ENCODE results near the gene CCT5. TPM values are rescaled to one million over a fixed set of nuclear protein-coding genes. Genes with fewer than 3 reads are reported as not detected.

Gene CCT5
- polyA plus RNA-seq, 2 donors, result 81.7 to 186 TPM

DNA sequence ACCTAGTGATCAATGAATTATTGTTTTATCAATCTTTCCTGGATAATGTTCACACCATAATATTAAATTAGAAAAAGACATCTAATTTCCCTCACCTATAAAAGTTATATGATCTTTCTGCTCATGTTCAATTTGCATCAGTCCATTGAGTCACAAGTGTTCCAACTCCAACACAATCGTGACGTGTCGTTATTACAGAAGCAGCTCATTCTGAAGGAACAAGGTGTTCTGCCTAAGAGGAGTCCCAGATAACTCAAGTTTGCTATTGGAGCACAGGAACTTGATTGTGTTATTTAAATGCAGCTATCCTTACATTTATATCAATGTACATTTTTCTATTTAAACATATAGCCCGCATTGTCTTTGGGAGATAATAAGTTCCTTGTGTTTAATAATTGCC lies 31.0 kb upstream of the CCT5 start:
- H3K4me3 ChIP-seq (ENCODE audit: low read depth in 1 of 2, low read length in 2 of 2), result no peak overlapping the region
- H3K36me3 ChIP-seq (ENCODE audit: control insufficient read depth in 2 of 2, insufficient read depth in 2 of 2, low read length in 1 of 2), result peaks cover 0 to 4% of the 10 kb centered on the region in 2 donors
- WGBS, 2 donors, result 94 to 95% methylated on average over 4 of the region's 4 CpGs
- H3K27me3 ChIP-seq (ENCODE audit: control insufficient read depth in 1 of 2, insufficient read depth in 2 of 2, low read length in 2 of 2), result no peaks in the 10 kb centered on the region
- H3K4me1 ChIP-seq (ENCODE audit: control insufficient read depth in 2 of 2, insufficient read depth in 2 of 2, low read length in 1 of 2), result peaks cover 0 to 2% of the 10 kb centered on the region in 2 donors
- no peak overlapping the region for H3K27ac ChIP-seq (ENCODE audit: low read depth in 2 of 2, low read length in 1 of 2)
- H3K9me3 ChIP-seq (ENCODE audit: control insufficient read depth in 2 of 2, insufficient read depth in 1 of 2, low read depth in 1 of 2, low read length in 1 of 2), result no peaks in the 10 kb centered on the region

DNA sequence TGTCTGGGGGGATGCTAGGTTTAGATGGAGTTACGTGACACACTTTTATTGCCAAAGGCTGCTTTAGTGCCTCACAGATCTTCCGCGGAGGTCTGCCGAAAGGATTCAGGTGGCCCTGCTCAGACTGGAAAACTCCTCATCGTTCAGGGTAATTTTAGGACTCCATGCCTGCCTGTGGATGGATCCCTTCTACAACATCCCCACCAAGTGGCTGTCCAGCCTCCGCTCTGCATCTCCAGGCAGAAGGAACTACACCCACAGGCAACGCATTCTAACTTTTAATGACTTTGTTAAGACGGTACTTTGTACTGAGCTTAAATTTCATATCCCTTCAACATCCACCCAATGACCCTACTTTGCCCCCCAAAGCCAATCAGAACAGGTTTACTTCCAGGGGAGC lies 29.8 kb upstream of the CCT5 start:
- Histone ChIP-seq H3K27me3 (ENCODE audit: control insufficient read depth in 1 of 2, insufficient read depth in 2 of 2, low read length in 2 of 2) (no peaks in the 10 kb centered on the region), H3K36me3 (ENCODE audit: control insufficient read depth in 2 of 2, insufficient read depth in 2 of 2, low read length in 1 of 2) (peaks cover 0 to 4% of the 10 kb centered on the region in 2 donors), H3K27ac (ENCODE audit: low read depth in 2 of 2, low read length in 1 of 2) (no peak overlapping the region), H3K9me3 (ENCODE audit: control insufficient read depth in 2 of 2, insufficient read depth in 1 of 2, low read depth in 1 of 2, low read length in 1 of 2) (no peaks in the 10 kb centered on the region), H3K4me3 (ENCODE audit: low read depth in 1 of 2, low read length in 2 of 2) (no peak overlapping the region), H3K4me1 (ENCODE audit: control insufficient read depth in 2 of 2, insufficient read depth in 2 of 2, low read length in 1 of 2) (peaks cover 0 to 2% of the 10 kb centered on the region in 2 donors)
- WGBS, 2 donors, result 79 to 82% methylated on average over 8 of the region's 8 CpGs

DNA sequence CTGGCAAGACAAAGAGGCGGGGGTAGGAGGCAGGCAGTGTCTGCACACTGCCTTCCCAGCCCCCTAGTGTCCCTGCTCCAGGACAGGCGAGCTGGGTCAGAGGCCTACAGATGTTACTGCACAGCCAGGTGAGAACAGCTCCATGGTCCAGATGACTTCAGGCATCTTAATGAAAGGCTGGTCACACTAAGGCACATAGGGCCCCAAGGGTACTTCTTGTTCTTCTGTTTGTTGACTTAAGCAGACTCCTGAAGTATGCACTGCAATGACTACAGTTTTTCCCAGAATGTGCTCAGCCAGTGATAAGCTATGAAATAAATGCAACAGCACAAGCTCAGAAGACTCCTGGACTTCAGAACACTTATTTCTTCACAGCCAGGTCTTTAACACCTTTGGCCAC lies 27.8 kb upstream of the CCT5 start:
- H3K4me1 ChIP-seq (ENCODE audit: control insufficient read depth in 2 of 2, insufficient read depth in 2 of 2, low read length in 1 of 2), result no peaks in the 10 kb centered on the region
- 96 to 100% methylated on average over 2 of the region's 2 CpGs for WGBS, 2 donors
- H3K36me3 ChIP-seq (ENCODE audit: control insufficient read depth in 2 of 2, insufficient read depth in 2 of 2, low read length in 1 of 2), result peaks cover 0 to 4% of the 10 kb centered on the region in 2 donors

DNA sequence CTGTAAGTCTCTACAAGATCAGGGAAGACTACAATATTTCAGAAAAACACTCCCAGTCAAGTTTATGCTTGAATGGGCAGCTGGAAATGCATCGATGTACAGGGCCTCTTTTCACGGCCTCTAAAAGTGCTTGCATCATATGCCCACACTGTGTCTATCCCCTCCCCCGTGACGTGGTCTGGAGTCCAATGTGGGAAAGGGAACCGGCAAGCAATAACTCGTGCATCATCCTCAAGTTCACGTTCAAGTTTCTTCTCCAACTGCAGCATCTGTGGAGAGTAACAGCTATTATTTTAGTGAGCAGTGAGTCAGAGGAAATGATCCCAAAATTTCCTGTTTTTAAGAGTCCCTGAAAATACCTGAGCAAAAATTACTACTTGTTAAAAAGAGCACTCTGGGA lies 22.7 kb upstream of the CCT5 start:
- H3K4me3 ChIP-seq (ENCODE audit: low read depth in 1 of 2, low read length in 2 of 2), result no peak overlapping the region
- WGBS, 2 donors, result 86 to 90% methylated on average over 7 of the region's 7 CpGs
- H3K27me3 ChIP-seq (ENCODE audit: control insufficient read depth in 1 of 2, insufficient read depth in 2 of 2, low read length in 2 of 2), result no peaks in the 10 kb centered on the region
- H3K27ac ChIP-seq (ENCODE audit: low read depth in 2 of 2, low read length in 1 of 2), result no peak overlapping the region
- H3K4me1 ChIP-seq (ENCODE audit: control insufficient read depth in 2 of 2, insufficient read depth in 2 of 2, low read length in 1 of 2), result no peaks in the 10 kb centered on the region
- H3K9me3 ChIP-seq (ENCODE audit: control insufficient read depth in 2 of 2, insufficient read depth in 1 of 2, low read depth in 1 of 2, low read length in 1 of 2), result no peaks in the 10 kb centered on the region
- peaks cover 0 to 4% of the 10 kb centered on the region in 2 donors for H3K36me3 ChIP-seq (ENCODE audit: control insufficient read depth in 2 of 2, insufficient read depth in 2 of 2, low read length in 1 of 2)

More for the DNA sequence above, 27.8 kb upstream of the CCT5 start:
- Histone ChIP-seq H3K27me3 (ENCODE audit: control insufficient read depth in 1 of 2, insufficient read depth in 2 of 2, low read length in 2 of 2) (no peaks in the 10 kb centered on the region), H3K27ac (ENCODE audit: low read depth in 2 of 2, low read length in 1 of 2) (no peak overlapping the region), H3K9me3 (ENCODE audit: control insufficient read depth in 2 of 2, insufficient read depth in 1 of 2, low read depth in 1 of 2, low read length in 1 of 2) (no peaks in the 10 kb centered on the region), H3K4me3 (ENCODE audit: low read depth in 1 of 2, low read length in 2 of 2) (no peak overlapping the region)

DNA sequence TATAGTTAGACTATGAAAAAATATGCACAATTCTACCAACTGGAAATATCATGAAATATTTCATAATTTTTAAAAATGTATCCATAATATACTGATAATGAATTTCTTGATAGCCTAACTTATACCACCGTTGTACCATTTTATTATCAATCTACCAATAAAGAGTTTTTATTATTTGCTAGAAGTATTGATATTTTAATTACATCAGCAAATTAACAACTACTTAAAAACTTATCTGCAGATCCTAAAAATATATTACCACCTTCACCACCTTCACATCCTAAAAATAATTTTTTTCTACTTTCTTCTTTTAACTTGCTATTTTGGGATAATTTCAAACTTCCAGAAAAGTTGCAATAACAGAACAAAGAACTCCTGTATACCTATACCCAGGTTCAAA lies 21.8 kb upstream of the CCT5 start:
- H3K4me3 ChIP-seq (ENCODE audit: low read depth in 1 of 2, low read length in 2 of 2), result no peak overlapping the region
- H3K4me1 ChIP-seq (ENCODE audit: control insufficient read depth in 2 of 2, insufficient read depth in 2 of 2, low read length in 1 of 2), result no peaks in the 10 kb centered on the region
- H3K9me3 ChIP-seq (ENCODE audit: control insufficient read depth in 2 of 2, insufficient read depth in 1 of 2, low read depth in 1 of 2, low read length in 1 of 2), result no peaks in the 10 kb centered on the region
- H3K36me3 ChIP-seq (ENCODE audit: control insufficient read depth in 2 of 2, insufficient read depth in 2 of 2, low read length in 1 of 2), result peaks cover 0 to 6% of the 10 kb centered on the region in 2 donors
- H3K27ac ChIP-seq (ENCODE audit: low read depth in 2 of 2, low read length in 1 of 2), result no peak overlapping the region
- WGBS, 2 donors, result 92 to 99% methylated on average over 1 of the region's 1 CpG
- no peaks in the 10 kb centered on the region for H3K27me3 ChIP-seq (ENCODE audit: control insufficient read depth in 1 of 2, insufficient read depth in 2 of 2, low read length in 2 of 2)

DNA sequence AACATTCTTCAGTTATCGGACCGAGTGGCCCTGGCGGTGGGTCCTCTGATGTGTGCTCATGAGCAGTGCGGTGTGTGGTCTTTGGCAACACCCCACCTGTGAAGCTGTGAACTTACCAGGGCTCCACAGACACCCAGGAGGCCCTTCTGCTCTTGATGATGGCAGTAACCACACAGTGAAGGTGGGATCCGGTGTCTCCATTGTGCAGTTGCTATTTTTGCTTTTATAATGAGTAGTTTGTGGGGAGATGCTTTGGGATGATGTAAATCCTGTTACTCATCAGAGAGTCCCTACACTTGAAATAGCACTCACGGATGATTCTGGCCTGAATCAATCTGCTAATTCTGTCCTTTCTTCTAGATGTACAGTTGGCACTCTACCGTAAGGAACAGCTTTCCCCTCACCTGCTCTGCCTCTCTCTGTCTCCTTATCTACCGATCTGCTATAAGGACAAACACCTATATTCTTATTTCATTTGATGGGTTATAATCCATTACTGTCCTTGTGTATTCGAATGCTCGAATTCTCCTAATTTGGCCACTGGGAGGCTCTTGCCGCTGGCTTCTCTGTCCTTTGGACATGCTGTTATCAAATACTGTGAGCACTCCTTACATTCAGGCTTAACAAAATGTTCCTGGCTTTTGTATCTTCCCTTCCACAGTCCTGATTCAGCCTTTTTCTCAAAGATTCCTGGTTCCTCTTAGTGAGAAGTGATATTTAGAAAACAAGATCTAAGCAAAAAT lies 20.6 kb upstream of the CCT5 start:
- no peak overlapping the region for H3K4me3 ChIP-seq (ENCODE audit: low read depth in 1 of 2, low read length in 2 of 2)
- H3K27ac ChIP-seq (ENCODE audit: low read depth in 2 of 2, low read length in 1 of 2), result no peak overlapping the region
- peaks cover 0 to 7% of the 10 kb centered on the region in 2 donors for H3K36me3 ChIP-seq (ENCODE audit: control insufficient read depth in 2 of 2, insufficient read depth in 2 of 2, low read length in 1 of 2)
- H3K9me3 ChIP-seq (ENCODE audit: control insufficient read depth in 2 of 2, insufficient read depth in 1 of 2, low read depth in 1 of 2, low read length in 1 of 2), result no peaks in the 10 kb centered on the region
- WGBS, 2 donors, result 87 to 91% methylated on average over 11 of the region's 11 CpGs
- H3K27me3 ChIP-seq (ENCODE audit: control insufficient read depth in 1 of 2, insufficient read depth in 2 of 2, low read length in 2 of 2), result no peaks in the 10 kb centered on the region
- H3K4me1 ChIP-seq (ENCODE audit: control insufficient read depth in 2 of 2, insufficient read depth in 2 of 2, low read length in 1 of 2), result no peaks in the 10 kb centered on the region

DNA sequence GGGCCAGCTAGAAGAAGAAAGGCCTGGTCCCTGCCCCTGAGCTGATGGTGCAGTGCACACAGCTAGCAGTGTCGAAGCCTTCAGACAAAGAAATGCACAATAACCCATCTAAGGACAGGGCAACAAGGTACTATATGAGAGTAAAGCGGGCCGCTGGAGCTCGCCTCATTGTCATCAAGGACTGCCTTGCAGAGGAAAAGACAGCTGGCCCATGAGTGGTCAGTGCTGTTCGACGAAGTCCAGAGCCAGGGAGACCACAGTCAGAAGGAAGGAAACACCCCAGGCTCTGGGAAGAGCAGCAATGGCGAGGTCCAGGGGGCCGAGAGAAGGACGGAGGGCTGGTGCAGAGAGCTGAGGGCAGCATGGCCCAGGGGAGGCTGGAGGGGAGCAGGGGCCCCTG lies 17.7 kb upstream of the CCT5 start:
- peaks cover 0 to 10% of the 10 kb centered on the region in 2 donors for H3K36me3 ChIP-seq (ENCODE audit: control insufficient read depth in 2 of 2, insufficient read depth in 2 of 2, low read length in 1 of 2)
- no peak overlapping the region for H3K4me3 ChIP-seq (ENCODE audit: low read depth in 1 of 2, low read length in 2 of 2)
- H3K27ac ChIP-seq (ENCODE audit: low read depth in 2 of 2, low read length in 1 of 2), result no peak overlapping the region
- H3K9me3 ChIP-seq (ENCODE audit: control insufficient read depth in 2 of 2, insufficient read depth in 1 of 2, low read depth in 1 of 2, low read length in 1 of 2), result no peaks in the 10 kb centered on the region
- no peaks in the 10 kb centered on the region for H3K4me1 ChIP-seq (ENCODE audit: control insufficient read depth in 2 of 2, insufficient read depth in 2 of 2, low read length in 1 of 2)
- H3K27me3 ChIP-seq (ENCODE audit: control insufficient read depth in 1 of 2, insufficient read depth in 2 of 2, low read length in 2 of 2), result no peaks in the 10 kb centered on the region
- 94 to 96% methylated on average over 9 of the region's 9 CpGs for WGBS, 2 donors

DNA sequence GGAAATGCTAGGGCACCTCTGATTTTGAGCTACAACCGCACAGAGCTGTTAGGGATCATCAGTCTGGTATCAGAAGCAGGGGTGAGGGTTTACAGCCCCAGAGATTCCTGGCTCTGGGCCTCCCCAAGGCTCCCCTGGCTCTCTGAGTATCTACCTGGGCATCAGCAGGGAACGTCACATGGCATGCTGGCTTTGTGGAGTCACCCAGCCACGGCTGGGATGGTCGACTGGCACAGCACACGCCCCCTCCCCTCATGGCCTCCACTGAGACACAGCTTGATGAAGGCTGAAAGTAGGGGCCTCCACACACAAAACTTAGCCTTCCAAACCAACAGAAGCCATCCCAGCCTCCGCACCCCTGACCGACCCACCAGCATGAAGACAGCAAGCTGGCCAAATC lies 17.1 kb upstream of the CCT5 start:
- Histone ChIP-seq H3K9me3 (ENCODE audit: control insufficient read depth in 2 of 2, insufficient read depth in 1 of 2, low read depth in 1 of 2, low read length in 1 of 2) (no peaks in the 10 kb centered on the region), H3K4me1 (ENCODE audit: control insufficient read depth in 2 of 2, insufficient read depth in 2 of 2, low read length in 1 of 2) (no peaks in the 10 kb centered on the region), H3K4me3 (ENCODE audit: low read depth in 1 of 2, low read length in 2 of 2) (no peak overlapping the region), H3K36me3 (ENCODE audit: control insufficient read depth in 2 of 2, insufficient read depth in 2 of 2, low read length in 1 of 2) (peaks cover 0 to 10% of the 10 kb centered on the region in 2 donors), H3K27ac (ENCODE audit: low read depth in 2 of 2, low read length in 1 of 2) (no peak overlapping the region), H3K27me3 (ENCODE audit: control insufficient read depth in 1 of 2, insufficient read depth in 2 of 2, low read length in 2 of 2) (no peaks in the 10 kb centered on the region)
- 81 to 83% methylated on average over 7 of the region's 7 CpGs for WGBS, 2 donors

DNA sequence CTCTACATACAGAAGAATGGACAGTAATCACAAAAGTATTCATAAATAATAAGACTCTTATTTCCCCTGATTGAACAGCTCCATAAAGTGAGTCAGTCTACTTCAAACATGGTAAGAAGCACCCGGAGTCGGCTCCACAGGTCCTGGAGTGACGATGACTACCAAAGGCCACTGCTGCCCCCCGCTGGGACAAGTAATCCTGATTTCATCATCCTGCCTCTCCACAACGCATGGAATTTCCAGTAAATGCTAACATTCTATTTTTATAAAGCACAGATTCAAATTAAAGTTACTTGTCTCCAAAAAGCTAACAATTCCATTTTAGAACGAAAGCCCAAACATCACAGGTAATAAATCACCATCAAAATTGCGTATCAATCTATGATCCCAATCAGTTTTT lies 16.6 kb upstream of the CCT5 start:
- no peak overlapping the region for H3K27ac ChIP-seq (ENCODE audit: low read depth in 2 of 2, low read length in 1 of 2)
- no peak overlapping the region for H3K4me3 ChIP-seq (ENCODE audit: low read depth in 1 of 2, low read length in 2 of 2)
- no peaks in the 10 kb centered on the region for H3K27me3 ChIP-seq (ENCODE audit: control insufficient read depth in 1 of 2, insufficient read depth in 2 of 2, low read length in 2 of 2)
- H3K36me3 ChIP-seq (ENCODE audit: control insufficient read depth in 2 of 2, insufficient read depth in 2 of 2, low read length in 1 of 2), result peaks cover 0 to 10% of the 10 kb centered on the region in 2 donors
- H3K4me1 ChIP-seq (ENCODE audit: control insufficient read depth in 2 of 2, insufficient read depth in 2 of 2, low read length in 1 of 2), result no peaks in the 10 kb centered on the region
- 46 to 54% methylated on average over 7 of the region's 7 CpGs for WGBS, 2 donors
- H3K9me3 ChIP-seq (ENCODE audit: control insufficient read depth in 2 of 2, insufficient read depth in 1 of 2, low read depth in 1 of 2, low read length in 1 of 2), result no peaks in the 10 kb centered on the region

DNA sequence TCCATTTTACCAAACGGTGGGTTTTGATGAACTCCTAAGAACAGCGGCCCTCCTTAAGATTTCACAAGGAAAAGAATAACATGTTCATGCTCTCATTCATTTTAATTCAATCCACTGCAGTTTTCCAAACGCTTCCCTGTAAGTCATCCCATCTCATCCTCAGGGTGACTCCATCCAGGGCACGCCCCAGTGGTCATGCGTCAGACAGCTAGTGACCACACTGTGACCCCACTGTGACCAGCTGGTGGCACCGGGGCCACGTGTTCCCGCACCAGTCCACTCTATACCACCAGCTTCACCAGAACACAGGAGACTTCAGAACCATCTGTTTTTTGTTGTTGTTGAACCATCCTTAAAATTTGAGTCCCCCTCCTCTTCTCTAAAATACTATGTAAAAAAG lies 14.7 kb upstream of the CCT5 start:
- no peak overlapping the region for H3K4me3 ChIP-seq (ENCODE audit: low read depth in 1 of 2, low read length in 2 of 2)
- no peaks in the 10 kb centered on the region for H3K9me3 ChIP-seq (ENCODE audit: control insufficient read depth in 2 of 2, insufficient read depth in 1 of 2, low read depth in 1 of 2, low read length in 1 of 2)
- peaks cover 0 to 10% of the 10 kb centered on the region in 2 donors for H3K36me3 ChIP-seq (ENCODE audit: control insufficient read depth in 2 of 2, insufficient read depth in 2 of 2, low read length in 1 of 2)
- no peaks in the 10 kb centered on the region for H3K27me3 ChIP-seq (ENCODE audit: control insufficient read depth in 1 of 2, insufficient read depth in 2 of 2, low read length in 2 of 2)
- WGBS, 2 donors, result 89 to 93% methylated on average over 8 of the region's 8 CpGs
- H3K4me1 ChIP-seq (ENCODE audit: control insufficient read depth in 2 of 2, insufficient read depth in 2 of 2, low read length in 1 of 2), result no peaks in the 10 kb centered on the region
- no peak overlapping the region for H3K27ac ChIP-seq (ENCODE audit: low read depth in 2 of 2, low read length in 1 of 2)
